HG03439 (cell line): Measurements from ENCODE around the gene KRT73.

Experiments
- ATAC-seq: cut with Tn5 transposase; IDR thresholded peaks from one replicate; pipeline ENCODE4 v1.9.1; 2021; ENCODE audit warnings: mild to moderate bottlenecking, moderate library complexity; ENCODE audit not compliant: unreplicated experiment

Gene KRT73

DNA sequence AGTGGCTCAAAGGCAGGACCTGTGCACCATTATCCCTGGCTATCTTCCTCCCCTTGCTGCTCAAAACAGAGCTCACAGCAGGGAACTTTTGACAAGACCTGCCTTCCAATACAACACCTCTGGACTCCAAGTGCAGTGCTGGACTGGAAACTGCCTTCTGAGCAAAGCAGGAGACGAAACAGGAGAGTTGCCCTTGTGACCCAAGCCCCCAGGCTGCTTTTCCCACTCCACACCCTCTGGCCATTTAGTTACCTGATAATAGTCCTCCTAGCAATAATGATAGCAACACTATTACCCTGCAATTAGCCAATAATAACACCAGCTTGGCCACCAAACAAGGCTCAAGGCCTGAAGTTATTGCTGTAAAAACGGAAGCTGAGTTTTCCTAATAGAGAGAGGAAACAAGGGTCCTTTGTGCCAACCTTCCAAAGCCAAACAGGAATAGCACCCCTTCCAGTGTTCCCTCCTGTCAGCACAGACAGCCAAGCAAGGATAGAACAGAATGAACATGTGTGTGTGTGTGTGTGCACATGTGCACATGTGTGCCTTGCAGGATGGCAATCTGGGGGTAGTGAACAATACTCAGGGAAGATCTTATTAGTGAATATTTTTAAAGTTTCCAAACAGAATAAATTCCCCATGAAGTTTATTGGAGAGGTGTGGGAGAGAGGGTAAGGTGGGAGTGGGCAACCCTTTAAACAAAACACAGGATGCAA, 9.2 kb upstream of the KRT73 start:
- no peak for ATAC-seq

DNA sequence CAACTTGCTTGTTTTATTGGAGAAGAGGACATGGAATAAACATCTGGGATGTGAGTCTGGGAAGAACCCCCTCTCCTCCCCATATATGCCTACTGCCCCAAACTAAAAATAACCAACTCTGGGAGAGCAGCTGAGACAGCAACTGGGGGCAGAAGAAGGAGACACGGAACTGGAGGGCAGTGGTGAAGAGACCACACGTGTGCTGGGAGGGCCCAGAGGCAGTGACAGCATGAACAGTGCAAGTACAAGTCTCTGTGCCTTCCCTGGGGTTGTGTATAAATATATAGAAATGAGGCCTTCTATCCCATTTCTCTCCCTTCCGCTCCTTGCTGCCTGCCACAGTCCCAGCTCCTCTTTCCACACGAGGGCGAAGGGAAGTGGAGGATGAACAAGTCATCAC, 4.0 kb upstream of the KRT73 start:
- ATAC-seq = no peak

GRCh38 chr12:52618866-52619265, 507 bp upstream of the KRT73 start:
- no peak for ATAC-seq

DNA sequence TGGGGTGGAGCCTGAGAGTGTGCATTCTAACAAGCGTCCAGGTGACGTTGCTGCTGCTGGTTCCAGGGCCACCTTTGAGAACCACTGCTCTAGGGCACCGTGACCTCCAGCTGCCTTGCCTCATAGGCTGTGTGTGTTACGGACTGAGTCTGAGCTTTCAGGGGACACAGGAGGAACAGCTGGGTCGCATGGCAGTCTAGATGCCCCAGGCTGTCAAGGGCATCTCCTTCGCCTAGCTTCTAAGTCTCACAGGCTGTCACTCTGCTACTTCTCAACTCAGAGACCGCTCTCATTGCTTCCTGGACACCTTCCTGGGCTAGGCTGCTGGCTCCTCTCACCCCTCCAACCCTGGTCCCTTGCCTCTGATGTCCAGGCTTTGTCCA, 965 bp downstream of the KRT73 start:
- ATAC-seq = no peak

- no peak for ATAC-seq
Observed at GRCh38 chr12:52616680-52617402, 1.5 kb downstream of the KRT73 start.

DNA sequence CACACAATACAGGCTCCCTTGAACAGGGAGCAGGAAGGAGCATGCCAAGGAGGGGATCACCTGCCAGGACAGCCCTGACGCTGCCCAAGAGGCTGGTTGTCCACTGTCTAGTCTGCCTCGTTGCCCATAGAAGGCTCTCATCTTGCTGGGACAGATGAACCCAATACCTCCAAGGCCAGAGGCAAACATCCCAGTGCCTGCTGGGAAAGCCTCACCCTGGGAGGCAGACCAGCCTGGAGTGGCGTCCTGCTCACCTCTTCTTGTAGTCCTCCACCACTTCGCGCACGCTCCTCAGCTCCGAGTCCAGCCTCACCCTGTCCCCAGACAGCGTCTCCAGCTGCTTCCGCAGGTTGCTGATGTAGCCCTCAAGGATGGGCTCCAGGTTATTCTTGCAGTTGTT, 2.4 kb downstream of the KRT73 start:
- no peak for ATAC-seq

DNA sequence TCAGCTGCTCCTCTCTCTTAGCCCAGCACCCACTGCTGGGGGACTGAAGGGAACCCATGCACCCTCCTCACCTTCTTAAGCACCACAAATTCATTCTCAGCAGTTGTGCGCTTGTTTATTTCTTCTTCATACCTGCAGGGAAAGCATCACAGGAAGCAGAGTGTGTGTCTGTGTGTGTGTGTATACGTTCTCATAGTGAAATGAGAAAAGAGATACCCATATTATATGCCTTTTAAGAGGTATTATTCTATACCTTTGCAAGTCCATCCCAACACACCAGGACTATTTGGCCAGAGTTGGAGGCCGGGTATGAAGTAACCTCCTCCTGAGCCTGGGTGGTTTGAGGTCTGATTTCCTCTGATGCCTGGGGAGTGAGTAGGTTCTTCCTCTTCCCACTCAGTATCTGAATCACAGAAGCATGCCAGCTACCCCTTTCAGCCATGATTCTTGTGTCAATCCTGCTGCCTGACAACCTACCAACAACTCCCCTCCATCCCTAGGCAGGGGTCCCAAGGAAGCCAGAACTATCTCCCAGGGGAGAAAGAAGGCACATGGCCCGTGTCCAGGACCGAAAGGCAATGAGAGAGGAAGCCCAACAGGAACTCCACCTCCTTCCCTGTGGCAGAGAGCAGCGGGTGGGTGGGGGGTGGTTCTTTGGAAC, 3.0 kb downstream of the KRT73 start:
- ATAC-seq = no peak

DNA sequence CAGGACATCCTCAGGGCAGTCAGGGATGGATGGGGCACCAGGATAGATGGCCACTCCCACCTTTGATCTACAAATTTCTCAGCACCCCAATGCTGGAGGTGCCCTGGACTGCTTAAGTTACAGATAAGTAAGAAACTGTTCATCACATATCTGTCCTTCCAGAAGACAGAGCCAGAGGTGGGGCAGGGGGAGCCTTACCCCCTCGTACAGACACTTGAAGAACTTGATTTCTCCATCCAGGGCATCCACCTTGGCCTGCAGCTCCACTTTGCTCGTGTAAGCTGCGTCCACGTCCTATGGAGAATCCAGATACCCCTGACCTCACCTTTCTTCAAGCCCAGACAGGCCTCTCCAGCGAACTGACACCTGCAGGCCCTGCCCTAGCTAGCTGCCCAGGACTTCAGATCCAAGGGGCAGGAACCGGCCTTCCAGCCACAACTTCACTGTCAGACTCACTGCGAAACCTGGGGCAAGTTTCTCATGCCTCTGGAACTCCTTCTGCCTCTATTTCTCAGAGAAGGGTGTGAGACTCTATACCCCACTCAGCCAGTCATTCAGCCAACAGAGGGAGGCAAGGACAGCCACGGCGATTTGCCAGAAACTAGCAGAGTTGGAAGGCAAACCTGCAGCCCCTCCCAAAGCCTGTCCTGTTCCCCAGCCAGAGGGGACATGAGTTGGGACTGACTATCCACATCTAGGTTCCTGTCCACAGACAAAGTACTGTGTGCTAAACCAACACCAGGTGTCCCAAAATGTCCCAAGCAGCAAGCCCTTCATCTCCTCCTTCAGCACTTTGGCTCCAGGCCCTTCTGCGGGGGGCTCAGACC, 3.8 kb downstream of the KRT73 start:
- ATAC-seq = no peak

DNA sequence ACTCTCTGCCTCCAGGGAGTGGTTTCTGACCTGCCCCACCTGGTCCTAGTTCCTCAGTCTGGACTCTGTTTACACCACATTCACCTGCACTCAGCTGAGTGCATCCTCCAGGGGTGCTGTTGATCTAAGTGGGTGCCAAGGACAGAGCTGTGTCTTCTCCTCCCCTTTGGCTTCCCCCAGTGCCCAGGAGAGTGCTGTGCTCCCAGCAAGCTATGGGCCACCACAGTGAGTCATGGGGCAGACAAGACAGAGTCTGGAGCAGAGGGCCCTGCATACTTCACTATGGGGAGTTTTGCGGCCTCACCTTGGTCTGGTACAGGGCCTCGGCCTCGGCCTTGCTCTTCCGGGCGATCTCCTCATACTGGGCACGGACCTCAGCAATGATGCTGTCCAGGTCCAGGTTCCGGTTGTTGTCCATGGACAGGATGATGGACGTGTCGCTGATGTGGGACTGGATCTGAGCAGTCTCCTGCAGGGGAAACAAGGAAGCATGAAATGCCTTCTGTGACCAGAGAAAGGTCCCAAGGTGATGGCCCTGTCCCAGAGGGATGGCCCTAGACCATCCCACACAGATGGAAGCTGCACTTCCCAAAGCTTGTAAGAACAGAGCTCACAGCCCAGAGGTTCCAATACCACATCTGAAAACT, 4.9 kb downstream of the KRT73 start:
- ATAC-seq = no peak

- ATAC-seq = no peak
Observed at GRCh38 chr12:52612431-52613383, 5.7 kb downstream of the KRT73 start.

- no peak for ATAC-seq
Observed at GRCh38 chr12:52611080-52611468, 7.3 kb downstream of the KRT73 start.

DNA sequence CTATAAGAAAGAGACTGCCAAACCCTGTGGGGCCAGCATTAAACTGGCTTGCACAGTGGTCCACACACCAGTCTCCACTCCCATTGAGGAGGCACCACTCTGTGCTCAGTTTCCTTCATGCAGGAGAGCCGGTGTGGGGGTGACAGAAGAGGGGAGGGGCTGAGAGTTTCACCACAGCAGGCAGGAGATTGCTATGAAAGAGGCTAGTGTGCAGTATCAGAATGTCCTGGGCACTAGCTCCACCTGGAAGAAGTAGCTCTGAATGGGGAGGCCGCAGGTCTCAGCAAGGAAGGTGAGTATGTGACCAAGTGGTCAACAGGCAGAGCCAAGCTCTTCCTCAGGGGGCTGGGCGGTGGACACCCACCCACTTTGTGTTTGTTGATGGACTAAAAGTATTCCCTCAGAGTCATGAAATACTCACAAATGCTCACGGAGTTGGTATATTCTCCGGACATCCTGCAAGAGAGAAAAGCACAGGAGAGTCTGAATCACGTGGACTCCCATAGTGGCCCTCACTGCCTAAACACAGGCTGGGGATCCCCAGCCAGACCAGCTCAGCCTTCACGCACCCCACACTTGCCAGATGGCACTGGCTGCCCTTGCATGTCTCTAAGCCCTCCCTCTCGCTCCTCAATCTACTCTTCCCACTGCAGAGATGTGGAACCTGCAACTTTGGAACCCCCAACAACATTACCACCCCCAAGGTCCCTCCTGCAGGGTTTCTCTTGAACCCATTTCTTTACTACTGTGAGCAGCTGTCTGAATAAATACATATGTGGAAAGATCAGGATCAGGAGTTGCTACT, 9.3 kb downstream of the KRT73 start:
- no peak for ATAC-seq

DNA sequence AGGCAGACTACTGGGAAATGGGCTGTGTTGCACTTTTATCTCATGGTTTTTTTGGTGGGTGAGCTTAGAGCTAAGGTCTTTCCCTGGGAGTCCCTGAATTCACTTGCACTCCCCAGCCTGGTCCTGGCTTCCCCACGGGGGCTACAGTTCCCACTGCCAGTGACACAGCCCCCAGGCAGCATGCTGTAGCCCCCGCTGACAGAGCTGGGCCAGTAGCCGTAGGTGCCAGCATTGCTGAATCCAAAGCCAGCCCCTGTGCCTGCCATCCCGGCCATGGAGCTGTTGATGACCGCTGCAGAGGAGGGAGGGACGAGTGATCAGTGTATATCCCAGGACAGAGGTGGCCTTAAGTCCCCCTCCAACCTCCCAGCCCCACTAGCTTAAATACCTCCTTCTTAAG, 10.2 kb downstream of the KRT73 start:
- ATAC-seq = no peak

- no peak for ATAC-seq
Observed at GRCh38 chr12:52607314-52607713, 11.0 kb downstream of the KRT73 start.

GRCh38 chr12:52606581-52607218, 11.7 kb downstream of the KRT73 start:
- ATAC-seq = no peak

DNA sequence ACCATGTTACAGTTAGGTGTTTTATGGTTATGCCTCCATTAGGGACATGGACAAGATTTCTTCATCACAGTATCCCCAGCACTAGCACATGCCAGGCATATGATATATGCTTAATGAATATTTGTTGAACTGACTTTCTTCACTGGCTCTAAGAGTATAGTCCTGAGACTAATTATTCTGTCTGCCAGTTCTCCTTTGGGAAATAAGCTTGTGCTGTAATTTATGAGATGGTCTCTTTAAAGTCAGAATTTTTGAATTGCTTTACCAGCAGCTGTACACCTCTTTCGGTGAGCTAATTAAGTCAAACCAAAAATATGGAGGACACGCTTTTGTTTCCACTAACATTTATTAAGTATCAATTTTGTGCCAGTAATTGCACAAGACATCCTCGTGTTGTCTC, 12.3 kb downstream of the KRT73 start:
- no peak for ATAC-seq

DNA sequence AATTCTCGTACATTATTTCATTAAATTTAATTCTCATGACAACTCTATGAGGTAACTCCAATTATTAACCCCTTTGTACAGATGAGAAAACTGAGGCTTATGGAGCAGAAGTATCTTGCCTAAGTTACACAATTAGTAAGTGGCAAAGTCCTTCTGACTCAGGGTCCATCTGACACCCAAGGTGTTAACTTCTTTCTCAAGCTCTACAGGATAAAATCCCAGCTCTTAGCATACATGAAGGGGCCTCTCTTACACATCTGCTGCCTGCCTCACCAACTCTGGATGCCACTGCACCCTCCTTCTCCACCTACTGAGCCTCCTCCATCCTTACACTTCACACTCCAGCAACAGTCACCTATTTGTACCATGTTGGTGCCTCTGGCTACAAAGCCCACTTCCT, 12.8 kb downstream of the KRT73 start:
- ATAC-seq = no peak

GRCh38 chr12:52604859-52605258, 13.5 kb downstream of the KRT73 start:
- ATAC-seq = no peak
